Measurements from ENCODE around the gene TNPO1. TPM values are rescaled to one million over a fixed set of nuclear protein-coding genes. Genes with fewer than 3 reads are reported as not detected.

TNPO1 gene
- total and polyA plus RNA-seq, 9 of the 15 experiments (the other 6 are each of a cell fraction or from before 2014, with no cell fraction given), result 20.8 to 176 (median 97.9) TPM

DNA sequence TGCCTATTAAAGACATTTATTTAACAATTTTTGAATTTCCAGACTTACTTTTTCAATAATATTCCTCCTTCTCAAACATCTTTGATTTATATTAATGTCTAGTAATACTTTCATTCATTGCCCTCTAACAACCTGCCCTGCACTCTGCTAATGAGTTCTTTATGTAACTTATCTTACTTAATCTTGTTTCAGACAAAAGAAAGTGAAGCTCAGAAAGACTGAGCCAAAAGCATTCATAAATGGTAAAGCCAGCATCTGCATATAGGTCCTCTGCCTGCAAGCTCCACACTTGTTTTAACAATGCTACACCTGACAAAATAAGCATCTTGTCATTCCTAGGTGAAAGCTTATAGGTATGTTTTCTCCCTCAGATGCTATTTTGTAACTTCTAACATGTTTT, 2.4 kb upstream of the TNPO1 start:
- H4K20me1 ChIP-seq (replicated peaks; ENCODE audit: control insufficient read depth, insufficient read depth, low read length), result no peaks in the 10 kb centered on the region
- H3K9me1 ChIP-seq (ENCODE audit: control insufficient read depth, insufficient read depth, low read length), result no peaks in the 10 kb centered on the region
- no peak for DNase-seq (ENCODE audit: extremely low read depth in 1 of 4, low spot score in 3 of 4)
- intact Hi-C loops (cut with micrococcal nuclease), result loop anchor here (10.0 kb wide), 1 partner anchor 289 kb away; no protein-coding TSS in a partner anchor
- H3K9ac ChIP-seq (ENCODE audit: insufficient read depth in 1 of 2, low read depth in 2 of 2, low read length in 2 of 2), result no peak overlapping the region
- no peaks in the 10 kb centered on the region for H3K36me3 ChIP-seq (ENCODE audit: control insufficient read depth, insufficient read depth, low read length)
- no TSS peak for BruUV-seq (replicated peaks)
- H3K27ac ChIP-seq (ENCODE audit: extremely low read depth, low read depth, low read length), result no peak overlapping the region
- FAIRE-seq, result no peak
- CTCF ChIA-PET (ENCODE audit: low intra/inter-chr PET ratio), result no interaction called here
- no peaks in the 10 kb centered on the region for H3K9me3 ChIP-seq (replicated peaks; ENCODE audit: control insufficient read depth, insufficient read depth, low read depth, low read length)
- peaks cover 3 to 15% of the 10 kb centered on the region in 2 experiments; a peak in 3 of 5 replicates for H3K4me1 ChIP-seq (replicated peaks in 1 of 2; ENCODE audit: control insufficient read depth in 2 of 2, insufficient read depth in 2 of 2, low read length in 2 of 2)
- in situ Hi-C loops (cut with MboI), result no loop called here
- TF ChIP-seq JUNB (CRISPR knock-in tag; conservative IDR thresholded peaks at IDR 0.05) (no peak), MIER1 (IDR thresholded peaks at IDR 0.05; ENCODE audit: low read depth) (no peak), ZFP91 (CRISPR knock-in tag; IDR thresholded peaks at IDR 0.05) (no peak), CSDE1 (IDR thresholded peaks at IDR 0.05) (no peak), NFIC (IDR thresholded peaks at IDR 0.05) (no peak), ZC3H4 (CRISPR knock-in tag; IDR thresholded peaks at IDR 0.05; ENCODE audit: borderline replicate concordance) (no peak), PURB (CRISPR knock-in tag; IDR thresholded peaks at IDR 0.05; ENCODE audit: low read depth) (no peak), AFF4 (CRISPR knock-in tag; IDR thresholded peaks at IDR 0.05) (no peak)
- POLR2A ChIA-PET, result interaction anchor here (0.6 kb wide), 1 partner anchor 58 kb away, joined by 3 read pairs; no protein-coding TSS in a partner anchor
- no peak overlapping the region for H3K4me3 ChIP-seq
- no peak overlapping the region for H3K4me2 ChIP-seq (ENCODE audit: insufficient read depth, low read length)
- no peak overlapping the region for H2AFZ ChIP-seq (ENCODE audit: low read depth, low read length)
- peaks cover 18% of the 10 kb centered on the region; the same call in 2 of the 3 replicates for H3K79me2 ChIP-seq (ENCODE audit: control insufficient read depth, insufficient read depth, low read length)
- no peak for ATAC-seq
- H3K27me3 ChIP-seq (ENCODE audit: control insufficient read depth in 2 of 2, insufficient read depth in 2 of 2, low read length in 2 of 2), result no peaks in the 10 kb centered on the region
